GM12878 (cell line): Measurements from ENCODE around the gene PCSK6. TPM values are rescaled to one million over a fixed set of nuclear protein-coding genes. Genes with fewer than 3 reads are reported as not detected.

Source experiments
- ASH2L ChIP-seq: fragments of 300-600, 200-600 bp; sonication (generic); IDR thresholded peaks from 2 replicates; pipeline ENCODE4 v1.6.1; 2017; ENCODE audit warnings: low read depth, mild to moderate bottlenecking, borderline replicate concordance
- EP300 ChIP-seq, 2 experiments: fragments of 150-350 bp in 1 of 2; IDR thresholded peaks; 2 replicates each; pipeline ENCODE4 v1.6.1; 2011 to 2012; ENCODE audit warnings: low read depth in 2 of 2, low read length in 2 of 2, borderline replicate concordance in 1 of 2, improper control_type of control experiment in 1 of 2, inconsistent platforms in 1 of 2; ENCODE audit not compliant: control insufficient read depth in 1 of 2
- HDAC2 ChIP-seq: fragments of 200-600 bp; sonication (generic); IDR thresholded peaks from 2 replicates; pipeline ENCODE4 v1.6.1; 2017
- KAT2A ChIP-seq: conservative IDR thresholded peaks from 2 replicates; pipeline ENCODE4 v1.6.1; 2011; ENCODE audit warnings: low read depth, low read length; ENCODE audit not compliant: control insufficient read depth
- LARP7 ChIP-seq: fragments of 450-650 bp; IDR thresholded peaks from 2 replicates; pipeline ENCODE4 v1.6.1; 2017; ENCODE audit warnings: mild to moderate bottlenecking
- NFIC ChIP-seq: IDR thresholded peaks from 2 replicates; pipeline ENCODE4 v1.6.1; 2012; ENCODE audit warnings: low read depth, mild to moderate bottlenecking, inconsistent platforms, low read length, moderate library complexity
- NFYB ChIP-seq: IDR thresholded peaks from 2 replicates; pipeline ENCODE4 v1.6.1; 2011; ENCODE audit warnings: low read depth, mild to moderate bottlenecking, low read length, improper control_type of control experiment, moderate library complexity; ENCODE audit not compliant: insufficient read depth
- PAX5 ChIP-seq: IDR thresholded peaks from 2 replicates; pipeline ENCODE4 v1.6.1; 2011; ENCODE audit warnings: low read depth, low read length, borderline replicate concordance
- PAX8 ChIP-seq: fragments of 450-650 bp; IDR thresholded peaks from 2 replicates; pipeline ENCODE4 v1.6.1; 2017; ENCODE audit warnings: mild to moderate bottlenecking, moderate library complexity
- POLR2A ChIP-seq: IDR thresholded peaks from 2 replicates; pipeline ENCODE4 v1.6.1; 2011; ENCODE audit warnings: low read depth, mild to moderate bottlenecking, low read length
- POLR2AphosphoS5 ChIP-seq: IDR thresholded peaks from 2 replicates; pipeline ENCODE4 v1.6.1; 2011; ENCODE audit warnings: mild to moderate bottlenecking, low read length, inconsistent platforms
- POU2F2 ChIP-seq: IDR thresholded peaks from 3 replicates; pipeline ENCODE4 v1.6.1; 2011; ENCODE audit warnings: low read depth, mild to moderate bottlenecking, low read length, borderline replicate concordance
- RB1 ChIP-seq: fragments of 450-650 bp; formaldehyde crosslinking; IDR thresholded peaks from 2 replicates; pipeline ENCODE4 v1.6.1; 2017; ENCODE audit warnings: mild to moderate bottlenecking, borderline replicate concordance
- RCOR1 ChIP-seq: conservative IDR thresholded peaks from 2 replicates; pipeline ENCODE4 v1.6.1; 2012; ENCODE audit warnings: low read depth, low read length, improper control_type of control experiment
- ZBED1 ChIP-seq: IDR thresholded peaks from 2 replicates; pipeline ENCODE4 v1.6.1; 2016; ENCODE audit warnings: borderline replicate concordance
- ZNF622 ChIP-seq: fragments of 450-650 bp; IDR thresholded peaks from 2 replicates; pipeline ENCODE4 v1.6.1; 2017; ENCODE audit warnings: mild to moderate bottlenecking, inconsistent platforms
- polyA plus RNA-seq, 11 experiments: library from polyadenylated mRNA; depleted of rRNA in 4 of 11; unstranded in 6 of 11; stranded (reverse) in 5 of 11; fragments of >200 nt; fragmentation: Nextera tagmentation in 4 of 11; fragmentation: Illumina TruSeq in 1 of 11; extraction: Ambion mirVana in 4 of 11; extraction: Trizol in 1 of 11; gene quantifications; 1 replicate in 1 of 11; 2 replicates in 10 of 11; pipeline versions ENCODE4 v1.2.1 to v1.2.3, GENCODE V29; 2011 to 2016; ENCODE audit warnings: inconsistent platforms in 2 of 11, missing spikeins in 2 of 11, low read depth in 1 of 11
- total RNA-seq, 4 experiments: library from RNA; depleted of rRNA in 3 of 4; stranded (reverse); fragments of >200 nt in 3 of 4; fragmentation: Illumina TruSeq in 1 of 4; extraction: Trizol in 1 of 4; gene quantifications; 2 replicates each; pipeline versions ENCODE4 v1.2.1 to v1.2.3, GENCODE V29; 2013 to 2021
- TF ChIP-seq, protein P1 (sequence below): fragments of 450-650 bp; formaldehyde crosslinking; IDR thresholded peaks from 2 replicates; pipeline ENCODE4 v1.4.0; 2022; ENCODE audit warnings: mild to moderate bottlenecking, moderate library complexity
- TF ChIP-seq, protein P2 (sequence below): fragments of 450-650 bp; IDR thresholded peaks from 2 replicates; pipeline ENCODE4 v1.6.1; 2018; ENCODE audit warnings: mild to moderate bottlenecking, low read depth, moderate library complexity; ENCODE audit not compliant: partially characterized antibody
- TF ChIP-seq, protein P3 (sequence below): fragments of 150-350 bp; IDR thresholded peaks from 2 replicates; pipeline ENCODE4 v1.6.1; 2014; ENCODE audit warnings: mild to moderate bottlenecking, low read depth, low read length
- TF ChIP-seq, protein P4 (sequence below): IDR thresholded peaks from 2 replicates; pipeline ENCODE4 v1.6.1; 2011; ENCODE audit warnings: borderline replicate concordance, low read depth, mild to moderate bottlenecking, moderate library complexity, mixed read lengths, low read length; ENCODE audit not compliant: insufficient read depth; ENCODE audit errors: extremely low read length

The PCSK6 gene
- total and polyA plus RNA-seq, 10 of the 15 experiments (the other 5 are each of a cell fraction or from before 2014, with no cell fraction given): 0.19 to 0.67 (median 0.25) TPM; not detected in 4

DNA sequence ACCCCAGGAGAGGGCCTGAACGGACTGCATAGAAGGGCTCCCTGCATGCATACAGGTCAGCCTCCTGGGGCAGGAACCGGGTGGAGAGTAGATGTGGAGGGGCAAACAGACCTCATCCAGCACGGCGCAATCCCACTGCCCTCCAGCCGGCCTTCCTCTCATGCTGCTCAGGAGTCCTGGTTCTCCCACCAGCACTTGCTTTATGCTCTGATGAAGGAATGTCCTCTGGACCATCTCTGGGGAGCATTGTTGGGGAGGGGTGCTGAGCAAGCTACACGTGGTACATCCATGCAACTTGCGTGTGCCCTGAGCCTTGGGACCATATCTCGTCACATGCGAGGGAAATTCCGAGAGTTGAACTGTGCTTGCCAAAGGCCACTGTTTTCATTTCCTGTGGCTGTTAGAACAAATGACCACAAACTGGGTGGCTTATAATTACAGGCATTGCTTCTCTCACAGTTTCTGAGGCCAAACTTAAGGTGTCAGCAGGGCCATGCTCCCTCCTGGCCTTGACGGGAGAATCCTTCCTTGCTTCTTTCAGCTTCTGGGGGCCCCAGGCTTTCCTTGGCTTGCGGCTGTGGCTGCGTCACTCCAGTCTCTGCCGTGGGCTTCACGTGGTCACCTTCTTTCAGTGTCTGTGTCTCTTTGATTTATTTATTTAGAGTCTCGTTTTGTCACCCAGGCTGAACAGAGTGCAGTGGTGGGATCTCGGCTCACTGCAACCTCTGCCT lies 224.4 kb downstream of the PCSK6 start (continued):
- TF ChIP-seq, protein P1, sequence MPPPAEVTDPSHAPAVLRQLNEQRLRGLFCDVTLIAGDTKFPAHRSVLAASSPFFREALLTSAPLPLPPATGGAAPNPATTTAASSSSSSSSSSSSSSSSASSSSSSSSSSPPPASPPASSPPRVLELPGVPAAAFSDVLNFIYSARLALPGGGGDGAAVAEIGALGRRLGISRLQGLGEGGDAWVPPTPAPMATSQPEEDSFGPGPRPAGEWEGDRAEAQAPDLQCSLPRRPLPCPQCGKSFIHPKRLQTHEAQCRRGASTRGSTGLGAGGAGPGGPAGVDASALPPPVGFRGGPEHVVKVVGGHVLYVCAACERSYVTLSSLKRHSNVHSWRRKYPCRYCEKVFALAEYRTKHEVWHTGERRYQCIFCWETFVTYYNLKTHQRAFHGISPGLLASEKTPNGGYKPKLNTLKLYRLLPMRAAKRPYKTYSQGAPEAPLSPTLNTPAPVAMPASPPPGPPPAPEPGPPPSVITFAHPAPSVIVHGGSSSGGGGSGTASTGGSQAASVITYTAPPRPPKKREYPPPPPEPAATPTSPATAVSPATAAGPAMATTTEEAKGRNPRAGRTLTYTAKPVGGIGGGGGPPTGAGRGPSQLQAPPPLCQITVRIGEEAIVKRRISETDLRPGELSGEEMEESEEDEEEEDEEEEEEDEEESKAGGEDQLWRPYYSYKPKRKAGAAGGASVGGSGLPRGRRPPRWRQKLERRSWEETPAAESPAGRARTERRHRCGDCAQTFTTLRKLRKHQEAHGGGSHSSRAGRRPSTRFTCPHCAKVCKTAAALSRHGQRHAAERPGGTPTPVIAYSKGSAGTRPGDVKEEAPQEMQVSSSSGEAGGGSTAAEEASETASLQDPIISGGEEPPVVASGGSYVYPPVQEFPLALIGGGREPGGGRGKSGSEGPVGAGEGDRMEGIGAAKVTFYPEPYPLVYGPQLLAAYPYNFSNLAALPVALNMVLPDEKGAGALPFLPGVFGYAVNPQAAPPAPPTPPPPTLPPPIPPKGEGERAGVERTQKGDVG (CRISPR knock-in tag): no peak
- TF ChIP-seq, protein P2, sequence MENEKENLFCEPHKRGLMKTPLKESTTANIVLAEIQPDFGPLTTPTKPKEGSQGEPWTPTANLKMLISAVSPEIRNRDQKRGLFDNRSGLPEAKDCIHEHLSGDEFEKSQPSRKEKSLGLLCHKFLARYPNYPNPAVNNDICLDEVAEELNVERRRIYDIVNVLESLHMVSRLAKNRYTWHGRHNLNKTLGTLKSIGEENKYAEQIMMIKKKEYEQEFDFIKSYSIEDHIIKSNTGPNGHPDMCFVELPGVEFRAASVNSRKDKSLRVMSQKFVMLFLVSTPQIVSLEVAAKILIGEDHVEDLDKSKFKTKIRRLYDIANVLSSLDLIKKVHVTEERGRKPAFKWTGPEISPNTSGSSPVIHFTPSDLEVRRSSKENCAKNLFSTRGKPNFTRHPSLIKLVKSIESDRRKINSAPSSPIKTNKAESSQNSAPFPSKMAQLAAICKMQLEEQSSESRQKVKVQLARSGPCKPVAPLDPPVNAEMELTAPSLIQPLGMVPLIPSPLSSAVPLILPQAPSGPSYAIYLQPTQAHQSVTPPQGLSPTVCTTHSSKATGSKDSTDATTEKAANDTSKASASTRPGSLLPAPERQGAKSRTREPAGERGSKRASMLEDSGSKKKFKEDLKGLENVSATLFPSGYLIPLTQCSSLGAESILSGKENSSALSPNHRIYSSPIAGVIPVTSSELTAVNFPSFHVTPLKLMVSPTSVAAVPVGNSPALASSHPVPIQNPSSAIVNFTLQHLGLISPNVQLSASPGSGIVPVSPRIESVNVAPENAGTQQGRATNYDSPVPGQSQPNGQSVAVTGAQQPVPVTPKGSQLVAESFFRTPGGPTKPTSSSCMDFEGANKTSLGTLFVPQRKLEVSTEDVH: no peak
- no peak for TF ChIP-seq POLR2A
- peak; percentile 92 for TF ChIP-seq PAX5
- peak; percentile 78; the same call in 2 of the 3 replicates for TF ChIP-seq POU2F2
- TF ChIP-seq, protein P3, sequence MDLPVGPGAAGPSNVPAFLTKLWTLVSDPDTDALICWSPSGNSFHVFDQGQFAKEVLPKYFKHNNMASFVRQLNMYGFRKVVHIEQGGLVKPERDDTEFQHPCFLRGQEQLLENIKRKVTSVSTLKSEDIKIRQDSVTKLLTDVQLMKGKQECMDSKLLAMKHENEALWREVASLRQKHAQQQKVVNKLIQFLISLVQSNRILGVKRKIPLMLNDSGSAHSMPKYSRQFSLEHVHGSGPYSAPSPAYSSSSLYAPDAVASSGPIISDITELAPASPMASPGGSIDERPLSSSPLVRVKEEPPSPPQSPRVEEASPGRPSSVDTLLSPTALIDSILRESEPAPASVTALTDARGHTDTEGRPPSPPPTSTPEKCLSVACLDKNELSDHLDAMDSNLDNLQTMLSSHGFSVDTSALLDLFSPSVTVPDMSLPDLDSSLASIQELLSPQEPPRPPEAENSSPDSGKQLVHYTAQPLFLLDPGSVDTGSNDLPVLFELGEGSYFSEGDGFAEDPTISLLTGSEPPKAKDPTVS: no peak
- peak; percentile 67; the same call in 1 of the 2 replicates for TF ChIP-seq POLR2AphosphoS5
- TF ChIP-seq NFYB: no peak
- TF ChIP-seq, protein P4, sequence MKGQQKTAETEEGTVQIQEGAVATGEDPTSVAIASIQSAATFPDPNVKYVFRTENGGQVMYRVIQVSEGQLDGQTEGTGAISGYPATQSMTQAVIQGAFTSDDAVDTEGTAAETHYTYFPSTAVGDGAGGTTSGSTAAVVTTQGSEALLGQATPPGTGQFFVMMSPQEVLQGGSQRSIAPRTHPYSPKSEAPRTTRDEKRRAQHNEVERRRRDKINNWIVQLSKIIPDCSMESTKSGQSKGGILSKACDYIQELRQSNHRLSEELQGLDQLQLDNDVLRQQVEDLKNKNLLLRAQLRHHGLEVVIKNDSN: no peak
- no peak for TF ChIP-seq KAT2A
- TF ChIP-seq HDAC2: no peak
- no peak; the same call in 1 of the 2 replicates for TF ChIP-seq LARP7
- no peak for TF ChIP-seq ZNF622
- TF ChIP-seq EP300 (IDR thresholded peaks at IDR 0.05; ENCODE audit: borderline replicate concordance in 1 of 2, control insufficient read depth in 1 of 2, low read depth in 2 of 2, low read length in 2 of 2): peak; percentile 94; a peak in 3 of 4 replicates
- TF ChIP-seq NFIC: peak; percentile 65; the same call in 1 of the 2 replicates
- TF ChIP-seq PAX8: no peak
- TF ChIP-seq RB1: no peak
- peak; percentile 79; the same call in 1 of the 2 replicates for TF ChIP-seq ASH2L
- TF ChIP-seq RCOR1: no peak
- no peak for TF ChIP-seq ZBED1
